HUES64 (cell line): Measurements from ENCODE around the gene TMA7B.
A peak's percentile ranks its signal among the peaks of the same experiment; 100 is the strongest.

Source experiments
- H3K27ac ChIP-seq: 2 replicates; pipeline ENCODE4 v1.7.0; 2013; ENCODE audit warnings: low read depth, low read length, inconsistent platforms
- H3K27me3 ChIP-seq: 2 replicates; pipeline ENCODE4 v1.6.1; 2013; ENCODE audit warnings: mild to moderate bottlenecking, low read length; ENCODE audit not compliant: insufficient read depth
- H3K36me3 ChIP-seq: 2 replicates; pipeline ENCODE4 v1.6.1; 2013; ENCODE audit warnings: mild to moderate bottlenecking, low read length; ENCODE audit not compliant: insufficient read depth
- H3K4me1 ChIP-seq: 2 replicates; pipeline ENCODE4 v1.6.1; 2013; ENCODE audit warnings: mild to moderate bottlenecking, low read length, moderate library complexity; ENCODE audit not compliant: insufficient read depth
- H3K4me3 ChIP-seq: 2 replicates; pipeline ENCODE4 v1.5.1; 2013; ENCODE audit warnings: mild to moderate bottlenecking, low read length, moderate library complexity
- H3K9ac ChIP-seq: 2 replicates; pipeline ENCODE4 v1.6.1; 2013; ENCODE audit warnings: mild to moderate bottlenecking, low read depth, low read length
- H3K9me3 ChIP-seq: 2 replicates; pipeline ENCODE4 v1.6.1; 2013; ENCODE audit warnings: low read depth, low read length; ENCODE audit not compliant: insufficient read depth
- WGBS: fragments of 150-250, 120-280 bp; methylation state at CpG from one replicate; pipeline ENCODE4 v1.1.7; 2013; ENCODE audit warnings: missing lambda C conversion rate; 5-methylcytosine and 5-hydroxymethylcytosine counted together

The TMA7B gene

GRCh38 chr22:40006641-40007040 lies 46.4 kb downstream of the TMA7B start:
- Histone ChIP-seq H3K27me3 (peaks cover 3% of the 10 kb centered on the region; the same call in 1 of the 2 replicates), H3K9me3 (no peaks in the 10 kb centered on the region), H3K4me1 (peaks cover 47% of the 10 kb centered on the region), H3K36me3 (no peaks in the 10 kb centered on the region), H3K4me3 (no peak overlapping the region), H3K27ac (no peak overlapping the region), H3K9ac (no peak overlapping the region)
- WGBS, result 92% methylated on average over 8 of the region's 8 CpGs

- Histone ChIP-seq H3K27me3 (peaks cover 3% of the 10 kb centered on the region; the same call in 1 of the 2 replicates), H3K9me3 (no peaks in the 10 kb centered on the region), H3K4me1 (peaks cover 33% of the 10 kb centered on the region), H3K36me3 (no peaks in the 10 kb centered on the region), H3K27ac (no peak overlapping the region), H3K9ac (no peak overlapping the region), H3K4me3 (no peak overlapping the region)
- 85% methylated on average over 27 of the region's 27 CpGs for WGBS
Measured at GRCh38 chr22:40007853-40008710, 47.9 kb downstream of the TMA7B start.

GRCh38 chr22:40008726-40009291 lies 48.6 kb downstream of the TMA7B start:
- Histone ChIP-seq H3K36me3 (no peaks in the 10 kb centered on the region), H3K27me3 (peaks cover 3% of the 10 kb centered on the region; the same call in 1 of the 2 replicates)

GRCh38 chr22:40009292-40009774 lies 49.1 kb downstream of the TMA7B start:
- WGBS, result 11% methylated on average over 11 of the region's 11 CpGs
- Histone ChIP-seq H3K4me3 (peak overlapping the region; percentile 15), H3K27ac (peak overlapping the region; percentile 27; the same call in 1 of the 2 replicates), H3K9me3 (no peaks in the 10 kb centered on the region), H3K36me3 (no peaks in the 10 kb centered on the region), H3K4me1 (peaks cover 27% of the 10 kb centered on the region), H3K9ac (peak overlapping the region; percentile 5; the same call in 1 of the 2 replicates), H3K27me3 (peaks cover 3% of the 10 kb centered on the region; the same call in 1 of the 2 replicates)

More at GRCh38 chr22:40008726-40009291, 48.6 kb downstream of the TMA7B start:
- 65% methylated on average over 10 of the region's 10 CpGs for WGBS
- Histone ChIP-seq H3K4me3 (peak overlapping the region; percentile 11; the same call in 1 of the 2 replicates), H3K9me3 (no peaks in the 10 kb centered on the region), H3K27ac (peak overlapping the region; percentile 27; the same call in 1 of the 2 replicates), H3K9ac (peak overlapping the region; percentile 5; the same call in 1 of the 2 replicates), H3K4me1 (peaks cover 27% of the 10 kb centered on the region)

- Histone ChIP-seq H3K27me3 (peaks cover 3% of the 10 kb centered on the region; the same call in 1 of the 2 replicates), H3K4me3 (peak overlapping the region; percentile 15; the same call in 1 of the 2 replicates), H3K9ac (no peak overlapping the region)
Measured at GRCh38 chr22:40009951-40010671, 49.9 kb downstream of the TMA7B start.

GRCh38 chr22:40010746-40011145 lies 50.5 kb downstream of the TMA7B start:
- Histone ChIP-seq H3K4me3 (no peak overlapping the region), H3K27me3 (peaks cover 3% of the 10 kb centered on the region; the same call in 1 of the 2 replicates), H3K9me3 (no peaks in the 10 kb centered on the region), H3K9ac (no peak overlapping the region), H3K36me3 (no peaks in the 10 kb centered on the region), H3K27ac (no peak overlapping the region), H3K4me1 (peaks cover 27% of the 10 kb centered on the region)
- 93% methylated on average over 6 of the region's 6 CpGs for WGBS

More at GRCh38 chr22:40009951-40010671, 49.9 kb downstream of the TMA7B start:
- H3K9me3 ChIP-seq, result no peaks in the 10 kb centered on the region
- no peaks in the 10 kb centered on the region for H3K36me3 ChIP-seq
- no peak overlapping the region for H3K27ac ChIP-seq
- WGBS, result 66% methylated on average over 24 of the region's 24 CpGs
- H3K4me1 ChIP-seq, result peaks cover 27% of the 10 kb centered on the region
